ENCODE measurements around the gene BPIFB1.
A peak's percentile ranks its signal among the peaks of the same experiment; 100 is the strongest.

BPIFB1 gene

GRCh38 chr20:33349493-33349892 is 66.5 kb downstream of the BPIFB1 start:
- no peaks in the 10 kb centered on the region for H3K4me1 Mint-ChIP-seq
- no peak overlapping the region for H3K4me3 Mint-ChIP-seq
- H3K27ac Mint-ChIP-seq = no peak overlapping the region
- no peak for ATAC-seq
- H3K9me3 Mint-ChIP-seq = no peaks in the 10 kb centered on the region
- DNase-seq = no peak
- no peaks in the 10 kb centered on the region for H3K27me3 Mint-ChIP-seq

GRCh38 chr20:33351696-33352095 is 68.7 kb downstream of the BPIFB1 start:
- H3K4me3 Mint-ChIP-seq = no peak overlapping the region
- ATAC-seq (no peak), DNase-seq (no peak)
- H3K4me1 Mint-ChIP-seq = no peaks in the 10 kb centered on the region
- no peaks in the 10 kb centered on the region for H3K27me3 Mint-ChIP-seq
- peak overlapping the region in 1 of 2 donors; percentile 39 for H3K27ac Mint-ChIP-seq
- no peaks in the 10 kb centered on the region for H3K9me3 Mint-ChIP-seq

DNA sequence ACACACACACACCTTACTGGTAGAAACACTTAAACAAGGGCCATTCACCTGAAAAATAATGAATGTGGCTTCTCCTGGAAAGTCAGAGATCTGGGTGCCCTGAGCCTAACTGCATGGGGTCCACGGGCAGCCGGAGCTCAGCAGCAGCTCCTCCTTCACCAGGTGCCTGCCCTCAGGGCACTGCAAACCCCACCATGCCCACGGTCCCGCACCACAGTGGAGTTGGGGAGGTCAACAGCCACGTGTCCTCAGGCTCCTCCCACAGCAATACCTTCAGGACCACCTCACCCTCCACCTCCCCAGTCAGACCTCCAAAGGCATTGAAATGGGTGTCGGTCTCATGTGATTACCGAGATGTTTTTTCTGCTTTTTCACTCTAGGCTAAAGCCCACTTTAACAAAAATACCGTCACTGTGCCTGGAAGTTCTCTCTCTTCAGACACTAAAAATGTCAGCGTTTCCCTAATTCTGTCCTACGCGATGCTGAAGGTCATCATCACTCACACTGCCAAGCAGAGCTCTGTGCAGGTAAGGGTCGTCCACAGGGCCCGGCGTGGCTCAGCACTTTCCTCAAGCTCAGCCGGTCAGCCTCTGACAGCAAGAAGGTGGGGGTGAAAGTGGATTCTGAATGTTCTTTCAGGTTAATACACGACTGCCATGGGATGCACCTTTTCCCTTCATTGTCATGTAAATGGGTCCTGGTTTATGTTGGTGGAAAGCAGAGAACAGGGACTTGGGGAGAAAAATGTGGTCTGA is 69.4 kb downstream of the BPIFB1 start:
- Mint-ChIP-seq H3K27me3 (no peaks in the 10 kb centered on the region), H3K27ac (no peak overlapping the region), H3K9me3 (no peaks in the 10 kb centered on the region), H3K4me3 (no peak overlapping the region), H3K4me1 (no peaks in the 10 kb centered on the region)
- no peak for ATAC-seq
- DNase-seq = no peak

GRCh38 chr20:33353013-33353402 is 70.0 kb downstream of the BPIFB1 start:
- Mint-ChIP-seq H3K4me1 (no peaks in the 10 kb centered on the region), H3K27me3 (no peaks in the 10 kb centered on the region), H3K9me3 (no peaks in the 10 kb centered on the region), H3K4me3 (no peak overlapping the region), H3K27ac (no peak overlapping the region)
- DNase-seq (no peak), ATAC-seq (no peak)

Measured in stimulated activated naive CD8-positive, alpha-beta T cell treated with anti-CD3 and anti-CD28 coated beads, Interleukin-15, amount 100 ng/mL, for 72 hours (primary cell).